Measurements from ENCODE around the gene GRAMD4.

GRAMD4 gene

GRCh38 chr22:46604306-46604690, 15.9 kb upstream of the GRAMD4 start:
- no peak for TF ChIP-seq CTCF (IDR thresholded peaks at IDR 0.05; ENCODE audit: low read depth, low read length)

GRCh38 chr22:46605117-46605516, 15.1 kb upstream of the GRAMD4 start:
- TF ChIP-seq CTCF (IDR thresholded peaks at IDR 0.05; ENCODE audit: low read depth, low read length) = no peak
- DNase-seq (ENCODE audit: extremely low read depth, low read depth) = no peak

More at GRCh38 chr22:46604306-46604690, 15.9 kb upstream of the GRAMD4 start:
- no peak for DNase-seq (ENCODE audit: extremely low read depth, low read depth)

- TF ChIP-seq CTCF (IDR thresholded peaks at IDR 0.05; ENCODE audit: low read depth, low read length) = no peak
- no peak for DNase-seq (ENCODE audit: extremely low read depth, low read depth)
These were observed 13.3 kb upstream of the GRAMD4 start for GRCh38 chr22:46606886-46607285.

GRCh38 chr22:46607483-46608114, 12.6 kb upstream of the GRAMD4 start:
- DNase-seq (ENCODE audit: extremely low read depth, low read depth) = no peak

GRCh38 chr22:46609175-46609690, 11.0 kb upstream of the GRAMD4 start:
- no peak for TF ChIP-seq CTCF (IDR thresholded peaks at IDR 0.05; ENCODE audit: low read depth, low read length)
- DNase-seq (ENCODE audit: extremely low read depth, low read depth) = no peak

More at GRCh38 chr22:46607483-46608114, 12.6 kb upstream of the GRAMD4 start:
- no peak for TF ChIP-seq CTCF (IDR thresholded peaks at IDR 0.05; ENCODE audit: low read depth, low read length)

GRCh38 chr22:46609724-46610201, 10.4 kb upstream of the GRAMD4 start:
- no peak for TF ChIP-seq CTCF (IDR thresholded peaks at IDR 0.05; ENCODE audit: low read depth, low read length)

GRCh38 chr22:46610356-46610755, 9.8 kb upstream of the GRAMD4 start:
- no peak for DNase-seq (ENCODE audit: extremely low read depth, low read depth)
- no peak for TF ChIP-seq CTCF (IDR thresholded peaks at IDR 0.05; ENCODE audit: low read depth, low read length)

More at GRCh38 chr22:46609724-46610201, 10.4 kb upstream of the GRAMD4 start:
- DNase-seq (ENCODE audit: extremely low read depth, low read depth) = no peak
